ENCODE measurements around the gene SEC31B.

SEC31B gene

GRCh38 chr10:100551196-100551595, 31.5 kb upstream of the SEC31B start:
- DNase-seq (ENCODE audit: low read depth) = no peak
- TF ChIP-seq CTCF (IDR thresholded peaks at IDR 0.05; ENCODE audit: control insufficient read depth, insufficient read depth, low read depth, low read length, missing control alignments) = no peak
- H3K4me3 ChIP-seq (ENCODE audit: control insufficient read depth, low read depth, low read length) = no peak overlapping the region

GRCh38 chr10:100544950-100545349, 25.3 kb upstream of the SEC31B start:
- no peak overlapping the region for H3K4me3 ChIP-seq (ENCODE audit: control insufficient read depth, low read depth, low read length)
- DNase-seq (ENCODE audit: low read depth) = no peak
- TF ChIP-seq CTCF (IDR thresholded peaks at IDR 0.05; ENCODE audit: control insufficient read depth, insufficient read depth, low read depth, low read length, missing control alignments) = no peak

GRCh38 chr10:100537475-100537874, 17.8 kb upstream of the SEC31B start:
- no peak overlapping the region for H3K4me3 ChIP-seq (ENCODE audit: control insufficient read depth, low read depth, low read length)
- DNase-seq (ENCODE audit: low read depth) = no peak
- no peak for TF ChIP-seq CTCF (IDR thresholded peaks at IDR 0.05; ENCODE audit: control insufficient read depth, insufficient read depth, low read depth, low read length, missing control alignments)

- peak; percentile 98 for TF ChIP-seq CTCF (IDR thresholded peaks at IDR 0.05; ENCODE audit: control insufficient read depth, insufficient read depth, low read depth, low read length, missing control alignments)
- peak; percentile 86 for DNase-seq (ENCODE audit: low read depth)
- peak within 1 kb of the TSS; percentile 76 for H3K4me3 ChIP-seq (ENCODE audit: control insufficient read depth, low read depth, low read length)
Measured at GRCh38 chr10:100535715-100536353, 16.2 kb upstream of the SEC31B start, which contains the start of gene HIF1AN. Gene HIF1AN, plus strand, starts transcription at chr10:100535943. Its CDS starts 16 bp downstream, at chr10:100535959.

- no peak for TF ChIP-seq CTCF (IDR thresholded peaks at IDR 0.05; ENCODE audit: control insufficient read depth, insufficient read depth, low read depth, low read length, missing control alignments)
- no peak for DNase-seq (ENCODE audit: low read depth)
- H3K4me3 ChIP-seq (ENCODE audit: control insufficient read depth, low read depth, low read length) = peak overlapping the region; percentile 13; the same call in 1 of the 2 replicates
Measured at GRCh38 chr10:100535338-100535714, 15.7 kb upstream of the SEC31B start.

- H3K4me3 ChIP-seq (ENCODE audit: control insufficient read depth, low read depth, low read length) = no peak overlapping the region
- no peak for DNase-seq (ENCODE audit: low read depth)
- TF ChIP-seq CTCF (IDR thresholded peaks at IDR 0.05; ENCODE audit: control insufficient read depth, insufficient read depth, low read depth, low read length, missing control alignments) = no peak
Measured at GRCh38 chr10:100534726-100535125, 15.1 kb upstream of the SEC31B start.
